ENCODE data around the gene ARID1B. TPM values are rescaled to one million over a fixed set of nuclear protein-coding genes. Genes with fewer than 3 reads are reported as not detected.
A peak's percentile ranks its signal among the peaks of the same experiment; 100 is the strongest.

The ARID1B gene
- total RNA-seq, 1 experiment from 2014 or later = 86.3 TPM

DNA sequence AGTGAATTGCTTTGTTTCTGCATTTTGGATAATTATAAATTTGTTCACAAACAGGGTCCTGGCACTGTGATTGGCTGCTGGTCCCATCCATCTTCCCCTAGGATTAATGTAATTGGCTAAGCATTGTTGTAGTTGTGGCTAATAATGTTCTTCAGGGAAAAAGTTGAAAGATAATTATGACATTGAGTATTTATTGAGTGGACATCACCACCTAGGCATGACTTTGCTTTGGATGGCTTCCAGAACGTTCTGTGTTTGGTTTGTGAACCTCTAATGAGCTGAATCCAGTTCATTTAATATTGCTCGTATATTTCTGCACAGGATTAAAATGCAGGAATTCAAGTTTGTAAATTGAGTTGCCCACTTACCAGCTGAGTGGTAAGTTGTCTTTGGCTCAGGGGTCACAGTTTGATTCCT is 55.1 kb downstream of the ARID1B start:
- intact Hi-C loops (cut with micrococcal nuclease; ENCODE audit: unreplicated experiment) = no loop called here
- BruUV-seq (replicated peaks) = no TSS peak
- peaks cover 6% of the 10 kb centered on the region for H3K36me3 ChIP-seq (ENCODE audit: insufficient read depth, low read length, poor library complexity, severe bottlenecking)
- TF ChIP-seq, protein P1, sequence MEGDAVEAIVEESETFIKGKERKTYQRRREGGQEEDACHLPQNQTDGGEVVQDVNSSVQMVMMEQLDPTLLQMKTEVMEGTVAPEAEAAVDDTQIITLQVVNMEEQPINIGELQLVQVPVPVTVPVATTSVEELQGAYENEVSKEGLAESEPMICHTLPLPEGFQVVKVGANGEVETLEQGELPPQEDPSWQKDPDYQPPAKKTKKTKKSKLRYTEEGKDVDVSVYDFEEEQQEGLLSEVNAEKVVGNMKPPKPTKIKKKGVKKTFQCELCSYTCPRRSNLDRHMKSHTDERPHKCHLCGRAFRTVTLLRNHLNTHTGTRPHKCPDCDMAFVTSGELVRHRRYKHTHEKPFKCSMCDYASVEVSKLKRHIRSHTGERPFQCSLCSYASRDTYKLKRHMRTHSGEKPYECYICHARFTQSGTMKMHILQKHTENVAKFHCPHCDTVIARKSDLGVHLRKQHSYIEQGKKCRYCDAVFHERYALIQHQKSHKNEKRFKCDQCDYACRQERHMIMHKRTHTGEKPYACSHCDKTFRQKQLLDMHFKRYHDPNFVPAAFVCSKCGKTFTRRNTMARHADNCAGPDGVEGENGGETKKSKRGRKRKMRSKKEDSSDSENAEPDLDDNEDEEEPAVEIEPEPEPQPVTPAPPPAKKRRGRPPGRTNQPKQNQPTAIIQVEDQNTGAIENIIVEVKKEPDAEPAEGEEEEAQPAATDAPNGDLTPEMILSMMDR (conservative IDR thresholded peaks at IDR 0.05; ENCODE audit: low read depth, low read length) = no peak
- TF ChIP-seq EZH2 (IDR thresholded peaks at IDR 0.05; ENCODE audit: borderline replicate concordance, low read depth, low read length, poor library complexity, severe bottlenecking) = no peak
- no peak overlapping the region for H3K4me3 ChIP-seq (ENCODE audit: low read depth, low read length, poor library complexity, severe bottlenecking)
- H3K9me3 ChIP-seq (ENCODE audit: low read depth, low read length, poor library complexity, severe bottlenecking) = no peaks in the 10 kb centered on the region
- POLR2A ChIA-PET (ENCODE audit: low non-redundant PET) = no interaction called here
- DNase-seq (ENCODE audit: low spot score) = peak; percentile 44
- CTCF ChIA-PET = no interaction called here
- H3K27ac ChIP-seq (ENCODE audit: low read depth, low read length, poor library complexity, severe bottlenecking) = no peak overlapping the region
- H3K27me3 ChIP-seq (replicated peaks; ENCODE audit: insufficient read depth, low read depth, low read length, poor library complexity) = no peaks in the 10 kb centered on the region
- peaks cover 15% of the 10 kb centered on the region for H3K4me1 ChIP-seq (ENCODE audit: insufficient read depth, low read length, poor library complexity, severe bottlenecking)

DNA sequence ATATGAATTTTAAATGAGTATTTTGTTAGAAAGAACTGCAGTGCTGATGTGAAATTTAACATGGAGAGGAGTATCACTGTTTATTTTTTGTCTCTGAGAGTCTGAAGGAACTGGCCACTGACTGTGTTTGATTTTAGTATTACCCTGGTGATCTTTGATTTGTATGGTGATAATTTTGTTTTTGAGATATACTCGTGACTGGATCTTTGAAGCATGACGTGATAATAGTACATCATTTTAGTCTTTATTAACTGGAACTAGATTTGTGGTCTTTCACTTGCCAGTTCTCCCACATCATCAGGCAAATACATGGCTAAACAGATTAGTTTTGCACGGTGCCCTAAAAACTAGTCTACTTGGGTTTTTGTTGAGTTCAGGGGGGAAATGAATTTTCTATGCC is 55.5 kb downstream of the ARID1B start:
- Histone ChIP-seq H3K4me3 (ENCODE audit: low read depth, low read length, poor library complexity, severe bottlenecking) (no peak overlapping the region), H3K36me3 (ENCODE audit: insufficient read depth, low read length, poor library complexity, severe bottlenecking) (peaks cover 6% of the 10 kb centered on the region), H3K4me1 (ENCODE audit: insufficient read depth, low read length, poor library complexity, severe bottlenecking) (peaks cover 11% of the 10 kb centered on the region), H3K27ac (ENCODE audit: low read depth, low read length, poor library complexity, severe bottlenecking) (no peak overlapping the region), H3K27me3 (replicated peaks; ENCODE audit: insufficient read depth, low read depth, low read length, poor library complexity) (no peaks in the 10 kb centered on the region), H3K9me3 (ENCODE audit: low read depth, low read length, poor library complexity, severe bottlenecking) (no peaks in the 10 kb centered on the region)
- POLR2A ChIA-PET (ENCODE audit: low non-redundant PET) = no interaction called here
- no TSS peak for BruUV-seq (replicated peaks)
- no peak for DNase-seq (ENCODE audit: low spot score)
- intact Hi-C loops (cut with micrococcal nuclease; ENCODE audit: unreplicated experiment) = no loop called here
- CTCF ChIA-PET = no interaction called here
- TF ChIP-seq, protein P1 (conservative IDR thresholded peaks at IDR 0.05; ENCODE audit: low read depth, low read length) = no peak
- TF ChIP-seq EZH2 (IDR thresholded peaks at IDR 0.05; ENCODE audit: borderline replicate concordance, low read depth, low read length, poor library complexity, severe bottlenecking) = no peak

DNA sequence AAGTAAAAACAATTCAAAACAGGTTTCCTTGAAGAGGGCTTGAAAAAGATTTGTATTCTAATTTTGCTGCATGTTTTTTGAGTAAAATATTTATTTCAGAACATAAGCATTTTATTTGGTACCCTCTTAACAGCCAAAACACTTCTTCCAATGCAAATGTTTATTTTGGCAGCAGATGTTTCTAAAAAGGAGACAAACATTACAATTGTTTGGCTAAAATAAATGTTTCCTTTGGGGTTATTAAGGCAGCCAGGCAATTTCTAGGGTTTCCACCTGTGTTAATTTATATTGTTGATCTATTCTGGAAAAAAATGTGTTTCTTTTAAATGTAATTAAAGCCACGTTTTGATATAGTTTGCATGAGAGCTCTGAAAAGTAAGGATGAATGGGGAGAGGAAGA is 56.6 kb downstream of the ARID1B start:
- intact Hi-C loops (cut with micrococcal nuclease; ENCODE audit: unreplicated experiment) = no loop called here
- Histone ChIP-seq H3K27me3 (replicated peaks; ENCODE audit: insufficient read depth, low read depth, low read length, poor library complexity) (no peaks in the 10 kb centered on the region), H3K9me3 (ENCODE audit: low read depth, low read length, poor library complexity, severe bottlenecking) (no peaks in the 10 kb centered on the region), H3K4me1 (ENCODE audit: insufficient read depth, low read length, poor library complexity, severe bottlenecking) (peaks cover 8% of the 10 kb centered on the region), H3K36me3 (ENCODE audit: insufficient read depth, low read length, poor library complexity, severe bottlenecking) (peaks cover 6% of the 10 kb centered on the region), H3K4me3 (ENCODE audit: low read depth, low read length, poor library complexity, severe bottlenecking) (no peak overlapping the region), H3K27ac (ENCODE audit: low read depth, low read length, poor library complexity, severe bottlenecking) (no peak overlapping the region)
- ChIA-PET POLR2A (ENCODE audit: low non-redundant PET) (no interaction called here), CTCF (no interaction called here)
- BruUV-seq (replicated peaks) = no TSS peak
- TF ChIP-seq, protein P1 (conservative IDR thresholded peaks at IDR 0.05; ENCODE audit: low read depth, low read length) = no peak
- TF ChIP-seq EZH2 (IDR thresholded peaks at IDR 0.05; ENCODE audit: borderline replicate concordance, low read depth, low read length, poor library complexity, severe bottlenecking) = no peak
- DNase-seq (ENCODE audit: low spot score) = no peak
